GM11168 (cell line): ENCODE results near the gene ZNF277.
"Not testable (repeated sequence)": the region's sequence is repeated elsewhere in the genome, so short reads cannot be mapped to it uniquely, and the experiment has no call there.

Experiments used
- in situ Hi-C: fragments of 300-500 bp; cut with MboI; formaldehyde crosslinking; loops from one replicate; pipeline ENCODE4 v1.12.0; 2022; ENCODE audit warnings: low sequenced_read_pairs; ENCODE audit not compliant: unreplicated experiment

The ZNF277 gene

DNA sequence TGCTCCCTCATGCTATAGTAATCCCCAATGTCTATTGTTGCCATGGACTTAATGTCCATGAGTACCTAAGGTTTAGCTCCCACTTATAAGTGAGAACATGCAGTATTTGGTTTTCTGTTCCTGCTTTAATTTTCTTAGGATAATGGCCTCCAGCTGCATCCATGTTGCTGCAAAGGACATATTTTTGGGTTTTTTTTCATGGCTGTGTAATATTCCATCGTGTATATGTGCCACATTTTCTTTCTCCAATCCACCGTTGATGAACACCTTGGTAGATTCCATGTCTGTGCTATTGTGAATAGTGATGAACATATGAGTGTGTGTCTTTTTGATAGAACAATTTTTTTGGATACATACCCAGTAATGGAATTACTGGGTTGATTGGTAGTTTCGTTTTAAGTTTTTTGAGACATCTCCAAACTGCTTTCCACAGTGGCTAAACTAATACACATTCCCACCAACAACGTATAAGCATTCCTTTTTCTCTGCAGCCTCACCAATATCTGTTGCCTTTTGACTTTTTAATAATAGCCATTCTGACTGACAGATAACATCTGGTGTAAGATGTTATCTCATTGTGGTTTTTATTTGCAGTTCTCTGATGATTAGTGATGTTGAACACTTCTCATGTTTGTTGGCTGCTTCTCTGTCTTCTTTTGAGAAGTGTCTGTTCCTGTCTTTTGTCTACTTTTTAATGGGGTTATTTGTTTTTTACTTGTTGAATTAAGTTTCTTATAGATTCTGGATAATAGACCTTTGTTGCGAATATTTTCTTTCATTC, 175.0 kb downstream of the ZNF277 start:
- in situ Hi-C loops, result no loop called here

- in situ Hi-C loops, result no loop called here
Measured at GRCh38 chr7:112383671-112384417, 177.3 kb downstream of the ZNF277 start.

DNA sequence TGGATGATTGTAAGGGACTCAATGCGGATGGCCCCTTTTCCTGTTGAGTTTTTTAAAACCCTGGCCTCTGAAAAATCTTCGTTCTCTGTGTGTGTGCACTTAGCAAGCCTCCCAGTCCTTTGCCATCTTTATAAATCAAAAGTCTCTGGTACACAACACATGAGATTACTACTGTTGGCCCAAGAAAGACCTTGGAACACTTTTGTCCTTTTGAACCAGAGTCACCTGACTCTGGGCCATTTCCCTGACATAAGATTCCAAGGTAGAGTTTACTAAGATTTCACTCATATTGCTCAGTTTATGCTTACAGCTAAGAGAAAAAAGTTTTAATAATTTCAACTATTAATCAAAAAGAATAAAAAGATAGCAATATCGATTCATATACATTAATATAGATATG, 179.0 kb downstream of the ZNF277 start:
- in situ Hi-C loops, result no loop called here

GRCh38 chr7:112386619-112387018, 180.1 kb downstream of the ZNF277 start:
- in situ Hi-C loops, result no loop called here

- in situ Hi-C loops, result no loop called here
Measured at GRCh38 chr7:112390167-112390566, 183.7 kb downstream of the ZNF277 start.

DNA sequence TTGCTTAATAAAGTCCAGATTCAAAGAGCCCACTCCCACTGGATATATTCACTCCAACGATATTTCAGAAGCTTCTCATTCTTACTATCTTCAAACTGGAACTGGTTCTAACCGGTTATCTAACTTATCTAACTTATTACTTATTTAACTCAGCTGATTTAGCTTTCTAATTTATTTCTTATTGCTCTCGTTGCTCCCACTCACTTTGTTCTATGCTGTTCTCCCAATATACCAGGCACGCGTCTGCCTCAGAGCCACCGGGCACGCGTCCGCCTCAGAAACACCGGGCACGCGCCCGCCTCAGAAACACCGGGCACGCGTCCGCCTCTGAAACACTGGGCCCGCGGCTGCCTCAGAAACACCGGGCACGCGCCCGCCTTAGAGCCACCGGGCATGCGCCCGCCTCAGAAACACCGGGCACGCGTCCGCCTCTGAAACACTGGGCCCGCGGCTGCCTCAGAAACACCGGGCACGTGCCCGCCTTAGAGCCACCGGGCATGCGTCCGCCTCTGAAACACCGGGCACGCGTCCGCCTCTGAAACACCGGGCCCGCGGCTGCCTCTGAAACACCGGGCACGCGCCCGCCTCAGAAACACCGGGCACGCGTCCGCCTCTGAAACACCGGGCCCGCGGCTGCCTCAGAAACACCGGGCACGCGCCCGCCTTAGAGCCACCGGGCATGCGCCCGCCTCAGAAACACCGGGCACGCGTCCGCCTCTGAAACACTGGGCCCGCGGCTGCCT, 184.8 kb downstream of the ZNF277 start:
- in situ Hi-C loops, result not testable (repeated sequence)

DNA sequence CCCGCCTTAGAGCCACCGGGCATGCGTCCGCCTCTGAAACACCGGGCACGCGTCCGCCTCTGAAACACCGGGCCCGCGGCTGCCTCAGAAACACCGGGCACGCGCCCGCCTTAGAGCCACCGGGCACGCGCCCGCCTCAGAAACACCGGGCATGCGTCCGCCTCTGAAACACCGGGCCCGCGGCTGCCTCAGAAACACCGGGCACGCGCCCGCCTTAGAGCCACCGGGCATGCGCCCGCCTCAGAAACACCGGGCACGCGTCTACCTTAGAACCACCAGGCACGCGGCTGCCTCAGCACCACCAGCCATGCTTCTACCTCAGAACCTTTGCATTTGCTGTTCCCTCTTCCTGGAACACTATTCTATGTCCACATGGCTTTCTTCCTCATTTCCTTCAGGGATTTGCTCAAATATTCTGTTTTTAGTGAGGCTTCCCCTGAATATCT, 185.4 kb downstream of the ZNF277 start:
- in situ Hi-C loops, result not testable (repeated sequence)
